GM18526 (cell line): ENCODE data around the gene TMEM198.

Experiments
- POLR2A ChIP-seq: IDR thresholded peaks from 3 replicates; pipeline ENCODE4 v1.6.1; 2011; ENCODE audit not compliant: insufficient read length; ENCODE audit errors: extremely low read depth

Gene TMEM198

GRCh38 chr2:219515874-219516629 lies 27.8 kb upstream of the TMEM198 start:
- TF ChIP-seq POLR2A: no peak

GRCh38 chr2:219516888-219517287 lies 26.9 kb upstream of the TMEM198 start:
- no peak for TF ChIP-seq POLR2A

GRCh38 chr2:219517954-219518778 lies 25.7 kb upstream of the TMEM198 start:
- no peak for TF ChIP-seq POLR2A

DNA sequence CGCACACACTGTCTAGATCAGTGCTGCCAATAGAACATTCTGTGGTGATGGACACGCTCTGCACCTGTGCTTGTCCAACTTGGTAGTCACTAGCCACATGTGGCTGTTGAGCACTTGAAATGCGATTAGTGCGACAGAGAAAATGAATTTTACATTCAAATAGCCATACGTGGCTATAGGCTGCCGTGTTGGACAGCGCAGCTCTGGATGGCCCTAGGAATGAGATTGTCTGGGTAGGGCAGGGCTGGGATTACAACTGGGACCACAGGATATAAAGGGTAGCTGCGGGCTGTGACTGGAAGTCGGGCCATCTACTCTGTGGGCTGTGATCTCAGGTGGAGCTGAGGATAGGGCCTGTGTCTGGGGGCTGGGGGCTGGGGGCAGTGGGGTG lies 24.3 kb upstream of the TMEM198 start:
- no peak for TF ChIP-seq POLR2A

DNA sequence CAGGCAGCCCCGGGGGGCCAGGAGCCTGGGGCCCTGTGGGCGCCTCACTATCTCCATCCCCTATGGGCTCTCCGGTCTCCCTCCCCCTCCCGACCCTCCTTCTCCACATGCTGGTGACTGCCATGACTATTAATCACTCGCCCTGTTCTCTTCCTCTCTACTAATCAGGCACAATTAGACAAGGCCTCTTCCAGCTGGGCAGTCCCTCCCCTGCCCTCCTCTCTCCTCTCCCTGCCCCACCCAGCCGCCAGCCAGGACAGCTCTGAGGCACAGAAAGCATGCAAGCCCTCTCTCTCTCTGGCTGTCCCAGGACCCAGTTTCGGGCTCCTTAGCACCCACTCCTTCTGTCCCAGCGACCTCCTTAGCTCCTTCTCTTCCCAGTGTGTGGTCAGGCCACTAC lies 23.7 kb upstream of the TMEM198 start:
- no peak for TF ChIP-seq POLR2A

DNA sequence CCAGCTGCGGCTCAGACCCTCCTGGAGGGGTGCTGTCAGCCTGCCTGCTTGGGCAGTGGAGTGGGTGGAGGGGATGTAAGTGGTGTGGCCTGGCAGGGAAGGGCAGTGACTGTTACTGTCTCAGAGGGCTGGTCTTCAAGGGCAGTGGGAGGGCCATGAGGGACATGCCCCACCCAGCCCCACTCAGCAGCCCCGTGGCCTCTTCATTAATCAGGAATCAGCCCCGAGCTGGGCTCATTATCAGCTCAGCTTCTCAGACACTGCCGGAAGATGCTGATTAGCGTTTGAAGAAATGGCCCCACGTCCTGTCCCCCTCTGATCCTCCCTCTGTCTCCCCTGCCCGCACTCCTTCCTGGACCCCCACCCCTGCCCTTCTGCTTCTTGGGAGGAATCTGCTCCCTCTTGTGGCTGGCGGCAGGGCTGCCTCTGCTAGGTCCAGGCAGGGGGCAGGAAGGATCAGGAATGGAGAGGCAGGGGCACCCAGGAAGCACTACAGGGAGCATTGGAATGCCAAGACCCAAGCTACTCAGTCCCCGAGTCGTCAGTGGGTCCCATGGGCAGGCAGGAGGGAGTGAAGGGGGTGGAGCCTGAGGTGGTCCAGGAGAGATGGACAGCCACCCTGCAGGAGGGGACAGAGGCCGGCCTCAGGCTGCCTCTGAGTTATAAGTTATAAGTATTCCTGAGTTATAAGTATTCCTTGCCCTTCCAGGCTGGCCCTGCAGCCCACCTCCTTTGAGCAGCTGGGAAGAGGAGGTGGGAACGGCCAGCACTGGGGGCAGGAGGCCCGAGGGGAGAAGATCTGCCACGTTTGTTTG lies 22.6 kb upstream of the TMEM198 start:
- no peak for TF ChIP-seq POLR2A

GRCh38 chr2:219522111-219523030 lies 21.5 kb upstream of the TMEM198 start:
- TF ChIP-seq POLR2A: no peak

- no peak for TF ChIP-seq POLR2A
Observed at GRCh38 chr2:219523031-219523671, 20.7 kb upstream of the TMEM198 start.

GRCh38 chr2:219524817-219525216 lies 19.0 kb upstream of the TMEM198 start:
- no peak for TF ChIP-seq POLR2A

GRCh38 chr2:219525533-219526232 lies 18.1 kb upstream of the TMEM198 start:
- TF ChIP-seq POLR2A: no peak

DNA sequence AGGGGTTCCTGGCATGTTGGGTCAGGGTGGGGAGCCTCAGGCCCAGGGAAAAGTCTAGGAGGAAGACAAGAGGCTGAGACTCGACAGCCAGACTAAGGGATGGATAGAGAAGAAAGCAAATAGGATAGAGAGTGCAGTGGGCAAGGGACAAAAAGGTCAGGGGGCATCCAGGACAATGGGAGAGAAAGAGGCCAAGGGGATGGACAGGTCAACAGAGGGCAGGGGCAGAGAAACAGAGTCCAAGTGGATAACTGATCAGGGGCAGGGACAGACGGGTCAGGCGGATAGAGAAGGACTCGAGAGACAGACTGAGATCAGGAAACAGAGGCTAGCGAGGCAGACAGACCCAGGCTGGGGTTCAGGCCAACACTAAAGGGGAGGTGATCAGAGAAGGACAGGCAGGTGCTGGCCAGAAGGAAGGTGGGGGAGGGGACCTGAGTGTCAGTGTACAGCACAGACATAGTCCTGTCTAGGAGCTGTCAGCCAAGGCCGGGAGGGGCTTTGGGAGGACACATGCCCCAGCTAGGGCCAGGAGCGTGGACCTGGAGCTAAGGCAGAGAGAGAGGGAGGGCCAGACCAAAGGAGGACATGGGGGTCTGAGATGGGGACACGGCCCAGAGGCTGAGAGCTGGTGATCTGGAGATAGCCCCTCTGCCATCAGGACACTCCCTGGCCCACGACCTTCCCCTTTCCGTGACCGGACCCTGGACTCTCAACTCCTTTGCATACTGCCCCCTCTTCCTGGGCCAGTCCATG lies 17.3 kb upstream of the TMEM198 start:
- TF ChIP-seq POLR2A: no peak

GRCh38 chr2:219527076-219527394 lies 16.8 kb upstream of the TMEM198 start:
- TF ChIP-seq POLR2A: no peak

- no peak for TF ChIP-seq POLR2A
Observed at GRCh38 chr2:219527472-219527871, 16.4 kb upstream of the TMEM198 start.
